GM19452 (cell line): Measurements from ENCODE around the gene CCDC90B.
A peak's percentile ranks its signal among the peaks of the same experiment; 100 is the strongest.

Experiments
- ATAC-seq: cut with Tn5 transposase; IDR thresholded peaks from one replicate; pipeline ENCODE4 v1.9.1; 2021; ENCODE audit not compliant: unreplicated experiment

CCDC90B gene

GRCh38 chr11:83241291-83241946 is 44.7 kb downstream of the CCDC90B start:
- ATAC-seq, result peak; percentile 76

- ATAC-seq, result no peak
Measured at GRCh38 chr11:83238111-83238510, 48.1 kb downstream of the CCDC90B start.

GRCh38 chr11:83235825-83236224 is 50.3 kb downstream of the CCDC90B start:
- no peak for ATAC-seq

GRCh38 chr11:83223457-83223856 is 62.7 kb downstream of the CCDC90B start:
- ATAC-seq, result no peak

GRCh38 chr11:83222499-83222898 is 63.7 kb downstream of the CCDC90B start:
- ATAC-seq, result no peak

GRCh38 chr11:83221694-83222093 is 64.5 kb downstream of the CCDC90B start:
- ATAC-seq, result no peak

- no peak for ATAC-seq
Measured at GRCh38 chr11:83220260-83220659, 65.9 kb downstream of the CCDC90B start.

- ATAC-seq, result no peak
Measured at GRCh38 chr11:83219095-83219494, 67.1 kb downstream of the CCDC90B start.
